Stimulated activated naive CD8-positive, alpha-beta T cell treated with anti-CD3 and anti-CD28 coated beads, Interleukin-15, Interleukin-2, amounts not matched to agents 100 ng/mL and 50 ng/mL, for 24 hours (primary cell): ENCODE results near the gene HARBI1.
A peak's percentile ranks its signal among the peaks of the same experiment; 100 is the strongest.

Source experiments
- H3K27ac Mint-ChIP-seq: one replicate; pipeline ENCODE4 v1.8.0; 2021; ENCODE audit warnings: mild to moderate bottlenecking, mixed read lengths
- H3K27me3 Mint-ChIP-seq: one replicate; pipeline ENCODE4 v1.8.0; 2021; ENCODE audit warnings: mixed read lengths
- H3K36me3 Mint-ChIP-seq: one replicate; pipeline ENCODE4 v1.8.0; 2021; ENCODE audit warnings: low read depth, mixed read lengths
- H3K4me1 Mint-ChIP-seq: one replicate; pipeline ENCODE4 v1.8.0; 2021; ENCODE audit warnings: low read depth, mixed read lengths
- H3K4me3 Mint-ChIP-seq: one replicate; pipeline ENCODE4 v1.8.0; 2021; ENCODE audit warnings: mild to moderate bottlenecking, mixed read lengths
- H3K9me3 Mint-ChIP-seq: one replicate; pipeline ENCODE4 v1.8.0; 2021; ENCODE audit warnings: mixed read lengths

Gene HARBI1

DNA sequence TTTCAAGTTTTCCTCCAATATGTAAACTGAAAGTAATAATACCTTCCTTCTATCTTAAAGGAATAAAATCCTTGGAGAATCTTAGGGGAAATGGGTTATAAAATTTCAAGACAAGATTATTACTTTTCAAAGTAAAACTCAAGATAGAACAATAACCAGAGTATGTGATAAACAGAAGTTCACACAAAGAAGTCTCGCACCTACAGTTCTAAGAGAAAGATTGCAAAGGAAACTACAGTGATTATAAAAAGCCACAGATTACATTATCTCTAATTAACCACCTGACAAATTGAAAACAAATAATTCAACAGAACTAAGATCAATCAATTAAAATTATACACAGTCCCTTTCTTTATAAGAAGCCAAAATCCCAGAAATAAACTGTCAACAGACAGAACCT is 57.2 kb downstream of the HARBI1 start:
- Mint-ChIP-seq H3K4me3 (peak overlapping the region; percentile 84), H3K36me3 (peaks cover 4% of the 10 kb centered on the region), H3K27me3 (no peaks in the 10 kb centered on the region), H3K4me1 (peaks cover 70% of the 10 kb centered on the region), H3K9me3 (no peaks in the 10 kb centered on the region), H3K27ac (peak overlapping the region; percentile 91)

DNA sequence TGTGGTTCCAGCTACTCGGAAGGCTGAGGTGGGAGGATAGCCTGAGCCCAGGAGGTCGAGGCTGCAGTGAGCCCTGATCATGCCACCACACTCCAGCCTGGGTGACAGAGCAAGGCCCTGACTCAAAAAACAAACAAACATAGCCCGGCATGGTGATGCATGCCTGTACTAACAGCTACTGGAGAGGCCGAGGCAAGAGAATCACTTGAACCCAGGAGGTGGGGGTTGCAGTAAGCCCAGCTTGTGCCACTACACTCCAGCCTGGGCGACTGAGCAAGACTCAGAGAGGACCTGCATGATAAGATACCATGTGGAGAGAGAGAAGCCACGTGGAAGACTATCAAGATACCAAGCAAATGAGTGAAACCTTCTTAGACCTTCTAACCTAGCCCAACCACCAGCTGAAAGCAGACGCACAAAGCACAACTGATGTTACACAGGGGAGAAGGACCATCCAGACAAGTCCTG is 59.3 kb downstream of the HARBI1 start:
- Mint-ChIP-seq H3K27ac (no peak overlapping the region), H3K27me3 (no peaks in the 10 kb centered on the region), H3K4me1 (peaks cover 77% of the 10 kb centered on the region), H3K36me3 (peaks cover 12% of the 10 kb centered on the region), H3K4me3 (no peak overlapping the region), H3K9me3 (no peaks in the 10 kb centered on the region)

DNA sequence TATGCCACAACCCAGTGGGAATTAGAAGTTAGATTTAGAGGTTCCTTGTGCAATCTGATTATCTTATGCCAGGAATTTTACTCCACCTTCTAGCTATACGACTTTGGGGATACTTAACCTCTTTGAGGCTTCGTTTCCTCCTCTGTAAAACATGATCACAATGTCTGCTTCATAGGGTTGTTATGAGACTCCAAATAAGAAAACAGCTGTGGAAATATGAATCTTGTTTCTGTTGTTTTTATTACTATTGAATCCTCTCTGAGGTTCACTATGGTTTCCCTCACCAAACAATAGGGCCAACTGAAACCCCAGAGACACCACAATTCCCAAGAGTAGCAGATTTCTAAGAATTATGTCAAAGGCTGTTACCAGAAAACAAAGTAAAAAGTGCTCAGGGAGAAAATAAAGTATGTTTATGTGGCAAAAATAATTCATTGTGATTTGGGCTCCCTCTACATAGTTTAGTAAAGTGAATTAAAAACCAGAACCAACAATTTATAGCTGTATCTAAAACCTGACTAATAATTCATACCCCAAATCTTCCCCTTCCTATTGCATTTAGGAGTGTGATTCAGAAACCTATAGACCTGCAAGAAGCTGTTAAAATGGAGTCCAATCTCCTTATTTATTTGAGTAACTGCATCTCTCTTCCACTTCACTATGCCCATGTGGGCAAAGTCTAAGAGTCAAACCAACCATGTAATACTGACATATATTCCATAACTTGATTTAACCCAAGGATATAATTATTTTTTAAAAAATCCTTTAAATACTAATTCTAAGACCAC is 61.6 kb downstream of the HARBI1 start:
- Mint-ChIP-seq H3K4me3 (no peak overlapping the region), H3K27me3 (no peaks in the 10 kb centered on the region), H3K27ac (no peak overlapping the region), H3K36me3 (peaks cover 8% of the 10 kb centered on the region), H3K9me3 (no peaks in the 10 kb centered on the region), H3K4me1 (peaks cover 60% of the 10 kb centered on the region)

DNA sequence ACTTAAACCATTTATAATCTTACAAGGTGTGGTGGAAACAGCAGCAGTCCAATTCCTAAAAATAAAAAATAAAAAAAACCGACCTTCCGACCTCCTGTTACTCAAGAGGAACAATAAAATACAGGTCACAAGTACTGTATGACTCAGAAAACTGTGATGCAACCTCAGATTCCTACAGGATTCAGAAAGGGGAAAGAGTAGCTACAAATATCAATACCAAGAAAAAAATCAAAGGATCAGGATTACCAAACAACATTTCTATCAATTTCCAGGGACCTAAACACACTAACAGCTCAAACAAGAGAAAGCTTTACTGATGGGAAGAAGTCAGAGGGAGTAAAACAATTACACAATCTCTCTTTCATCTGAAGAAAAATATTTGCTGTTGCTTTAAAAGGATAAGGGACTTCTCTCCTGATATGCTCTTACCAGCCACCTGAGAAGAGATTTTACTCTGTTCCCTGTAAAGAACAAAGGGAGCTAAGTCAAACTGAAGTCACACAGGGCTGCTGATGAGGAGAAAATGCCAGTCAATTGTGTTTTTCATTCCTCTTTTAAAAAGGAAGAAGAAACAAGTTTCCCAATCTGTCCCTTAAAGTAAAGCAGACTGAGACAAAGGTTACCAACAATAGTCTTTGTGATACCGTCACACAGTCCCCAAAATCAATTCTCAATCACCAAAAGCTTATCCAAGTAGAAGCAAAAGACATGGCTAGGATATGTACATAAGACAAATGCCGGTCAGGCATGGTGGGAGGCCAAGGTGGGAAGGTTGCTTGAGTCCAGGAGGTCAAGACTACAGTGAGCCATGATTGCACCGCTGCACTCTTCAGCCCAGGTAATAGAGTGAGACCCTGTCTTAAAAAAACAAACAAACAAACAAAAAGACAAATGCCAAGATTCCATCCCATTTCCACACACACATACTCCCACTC is 62.5 kb downstream of the HARBI1 start:
- Mint-ChIP-seq H3K27ac (no peak overlapping the region), H3K4me3 (no peak overlapping the region), H3K27me3 (no peaks in the 10 kb centered on the region), H3K9me3 (no peaks in the 10 kb centered on the region), H3K36me3 (peaks cover 8% of the 10 kb centered on the region), H3K4me1 (peaks cover 54% of the 10 kb centered on the region)

DNA sequence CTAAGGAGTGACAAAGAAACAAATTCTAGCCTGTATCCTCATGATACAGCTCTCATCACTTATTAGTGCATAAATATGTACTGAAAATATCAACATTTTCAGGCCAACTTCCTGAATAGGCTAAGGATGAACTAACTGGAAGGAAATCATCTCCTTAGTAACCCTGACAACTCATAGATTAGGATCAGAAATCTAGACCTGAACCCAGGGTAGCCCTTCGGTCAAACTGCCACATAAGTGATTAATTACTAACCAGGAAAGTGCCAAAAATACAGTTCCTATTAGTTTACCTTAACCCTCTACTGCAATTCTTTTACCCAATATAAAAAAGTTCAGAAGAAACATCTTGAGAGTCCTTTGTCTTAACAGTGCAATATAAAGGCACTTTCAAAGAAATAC is 63.2 kb downstream of the HARBI1 start:
- Mint-ChIP-seq H3K36me3 (peaks cover 8% of the 10 kb centered on the region), H3K9me3 (no peaks in the 10 kb centered on the region), H3K27me3 (no peaks in the 10 kb centered on the region), H3K4me3 (no peak overlapping the region), H3K27ac (no peak overlapping the region), H3K4me1 (peaks cover 48% of the 10 kb centered on the region)
